GM19099 (cell line): ENCODE results near the gene GPATCH2L.

ENCODE experiments used
- POLR2A ChIP-seq: IDR thresholded peaks from 3 replicates; pipeline ENCODE4 v1.6.1; 2011; ENCODE audit warnings: low read depth; ENCODE audit not compliant: insufficient read length; ENCODE audit errors: extremely low read depth

Gene GPATCH2L

GRCh38 chr14:76259029-76259735 lies 107.5 kb downstream of the GPATCH2L start:
- TF ChIP-seq POLR2A = no peak

GRCh38 chr14:76260749-76261148 lies 109.0 kb downstream of the GPATCH2L start:
- no peak for TF ChIP-seq POLR2A

GRCh38 chr14:76261371-76261811 lies 109.7 kb downstream of the GPATCH2L start:
- no peak for TF ChIP-seq POLR2A

- TF ChIP-seq POLR2A = no peak
Measured at GRCh38 chr14:76262641-76263040, 110.9 kb downstream of the GPATCH2L start.
